ENCODE results near the gene CLCN2. TPM values are rescaled to one million over a fixed set of nuclear protein-coding genes. Genes with fewer than 3 reads are reported as not detected.

CLCN2 gene
- total and polyA plus RNA-seq, 2 donors (not counting 1 experiment from before 2014, with no cell fraction given) = 0.93 to 3.1 TPM

- H2AFZ ChIP-seq (ENCODE audit: low read length) = no peak overlapping the region
- TF ChIP-seq CTCF (conservative IDR thresholded peaks at IDR 0.05 in 1 of 2, IDR thresholded peaks at IDR 0.05 in 1 of 2; ENCODE audit: low read depth in 1 of 2, low read length in 2 of 2) = no peak
- TF ChIP-seq EZH2 (IDR thresholded peaks at IDR 0.05; ENCODE audit: low read length, missing control alignments) = no peak
- H3K27ac ChIP-seq (ENCODE audit: insufficient read depth, low read length) = no peak overlapping the region
- no peaks in the 10 kb centered on the region for H3K9me3 ChIP-seq (ENCODE audit: control insufficient read depth, insufficient read depth, low read depth, low read length)
- H4K20me1 ChIP-seq (ENCODE audit: control insufficient read depth, extremely low read depth, insufficient read depth, low read length) = no peaks in the 10 kb centered on the region
- H3K4me2 ChIP-seq (ENCODE audit: extremely low read depth, insufficient read depth, low read length) = no peak overlapping the region
- H3K27me3 ChIP-seq (ENCODE audit: control insufficient read depth, insufficient read depth, low read length) = no peaks in the 10 kb centered on the region
- no peak for DNase-seq (ENCODE audit: low read depth in 2 of 2)
- peaks cover 11% of the 10 kb centered on the region for H3K4me1 ChIP-seq (ENCODE audit: control insufficient read depth, extremely low read depth, insufficient read depth, low read length)
- H3K9ac ChIP-seq (ENCODE audit: insufficient read depth, low read length) = no peak overlapping the region
- peaks cover 47% of the 10 kb centered on the region for H3K79me2 ChIP-seq (ENCODE audit: control insufficient read depth, insufficient read depth, low read length)
- H3K4me3 ChIP-seq (replicated peaks in 1 of 4; ENCODE audit: control extremely low read depth in 1 of 4, insufficient read depth in 1 of 4, low read depth in 3 of 4, low read length in 4 of 4) = no peak overlapping the region
- H3K36me3 ChIP-seq (ENCODE audit: control insufficient read depth, insufficient read depth, low read length) = peaks cover 51% of the 10 kb centered on the region
Measured at GRCh38 chr3:184328516-184328915, 32.9 kb downstream of the CLCN2 start.

GRCh38 chr3:184327171-184327570, 34.2 kb downstream of the CLCN2 start:
- peaks cover 6% of the 10 kb centered on the region for H3K4me1 ChIP-seq (ENCODE audit: control insufficient read depth, extremely low read depth, insufficient read depth, low read length)
- no peak overlapping the region for H3K4me2 ChIP-seq (ENCODE audit: extremely low read depth, insufficient read depth, low read length)
- no peaks in the 10 kb centered on the region for H3K27me3 ChIP-seq (ENCODE audit: control insufficient read depth, insufficient read depth, low read length)
- H3K4me3 ChIP-seq (replicated peaks in 1 of 4; ENCODE audit: control extremely low read depth in 1 of 4, insufficient read depth in 1 of 4, low read depth in 3 of 4, low read length in 4 of 4) = no peak overlapping the region
- H3K27ac ChIP-seq (ENCODE audit: insufficient read depth, low read length) = no peak overlapping the region
- no peaks in the 10 kb centered on the region for H4K20me1 ChIP-seq (ENCODE audit: control insufficient read depth, extremely low read depth, insufficient read depth, low read length)
- H3K36me3 ChIP-seq (ENCODE audit: control insufficient read depth, insufficient read depth, low read length) = peaks cover 58% of the 10 kb centered on the region
- H3K9ac ChIP-seq (ENCODE audit: insufficient read depth, low read length) = no peak overlapping the region
- H2AFZ ChIP-seq (ENCODE audit: low read length) = no peak overlapping the region
- H3K9me3 ChIP-seq (ENCODE audit: control insufficient read depth, insufficient read depth, low read depth, low read length) = no peaks in the 10 kb centered on the region
- H3K79me2 ChIP-seq (ENCODE audit: control insufficient read depth, insufficient read depth, low read length) = peaks cover 56% of the 10 kb centered on the region
- TF ChIP-seq CTCF (conservative IDR thresholded peaks at IDR 0.05 in 1 of 2, IDR thresholded peaks at IDR 0.05 in 1 of 2; ENCODE audit: low read depth in 1 of 2, low read length in 2 of 2) = no peak
- TF ChIP-seq EZH2 (IDR thresholded peaks at IDR 0.05; ENCODE audit: low read length, missing control alignments) = no peak
- DNase-seq (ENCODE audit: low read depth in 2 of 2) = no peak

- Histone ChIP-seq H3K4me2 (ENCODE audit: extremely low read depth, insufficient read depth, low read length) (no peak overlapping the region), H3K36me3 (ENCODE audit: control insufficient read depth, insufficient read depth, low read length) (peaks cover 64% of the 10 kb centered on the region), H2AFZ (ENCODE audit: low read length) (no peak overlapping the region), H3K4me3 (replicated peaks in 1 of 4; ENCODE audit: control extremely low read depth in 1 of 4, insufficient read depth in 1 of 4, low read depth in 3 of 4, low read length in 4 of 4) (no peak overlapping the region), H3K9ac (ENCODE audit: insufficient read depth, low read length) (no peak overlapping the region), H4K20me1 (ENCODE audit: control insufficient read depth, extremely low read depth, insufficient read depth, low read length) (no peaks in the 10 kb centered on the region), H3K79me2 (ENCODE audit: control insufficient read depth, insufficient read depth, low read length) (peaks cover 62% of the 10 kb centered on the region), H3K27me3 (ENCODE audit: control insufficient read depth, insufficient read depth, low read length) (no peaks in the 10 kb centered on the region), H3K9me3 (ENCODE audit: control insufficient read depth, insufficient read depth, low read depth, low read length) (no peaks in the 10 kb centered on the region), H3K4me1 (ENCODE audit: control insufficient read depth, extremely low read depth, insufficient read depth, low read length) (peaks cover 3% of the 10 kb centered on the region), H3K27ac (ENCODE audit: insufficient read depth, low read length) (no peak overlapping the region)
- DNase-seq (ENCODE audit: low read depth in 2 of 2) = no peak
- TF ChIP-seq EZH2 (IDR thresholded peaks at IDR 0.05; ENCODE audit: low read length, missing control alignments) = no peak
- no peak for TF ChIP-seq CTCF (conservative IDR thresholded peaks at IDR 0.05 in 1 of 2, IDR thresholded peaks at IDR 0.05 in 1 of 2; ENCODE audit: low read depth in 1 of 2, low read length in 2 of 2)
Measured at GRCh38 chr3:184325715-184326369, 35.6 kb downstream of the CLCN2 start.

Measured in fibroblast of lung (primary cell).